ENCODE results near the gene ALKBH6. TPM values are rescaled to one million over a fixed set of nuclear protein-coding genes. Genes with fewer than 3 reads are reported as not detected.

The ALKBH6 gene
- total and polyA plus RNA-seq, 2 of the 8 experiments (the other 6 are each of a cell fraction or from before 2014, with no cell fraction given), result 19.2 to 33.3 TPM

DNA sequence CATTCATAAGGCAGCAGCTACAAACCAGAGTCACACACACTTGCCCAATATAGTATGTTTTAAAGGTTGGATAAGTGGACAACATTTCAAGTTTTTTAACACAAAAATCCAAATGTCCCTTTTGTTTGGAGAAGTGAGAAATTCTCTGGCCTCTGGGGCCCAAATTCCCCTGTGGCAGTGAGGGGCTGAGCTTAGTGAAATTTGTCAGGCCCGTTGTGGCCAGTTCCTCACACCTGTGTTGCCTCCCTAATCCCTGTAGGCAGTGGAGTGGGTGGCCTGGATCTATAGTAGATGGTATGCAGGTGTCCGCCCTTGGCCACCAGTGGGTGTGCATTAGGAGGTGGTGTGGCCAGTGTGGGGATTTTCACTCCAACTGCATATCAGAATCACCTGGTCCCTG lies 47.4 kb upstream of the ALKBH6 start:
- no peak overlapping the region for H3K18ac ChIP-seq (ENCODE audit: extremely low read depth, low read length)
- no peak overlapping the region for H3K56ac ChIP-seq (replicated peaks; ENCODE audit: insufficient read length, low read depth, low read length)
- H3K9me3 ChIP-seq (ENCODE audit: insufficient read depth in 2 of 2, low read depth in 1 of 2, low read length in 1 of 2), result no peaks in the 10 kb centered on the region
- no peak overlapping the region for H3K4me2 ChIP-seq (ENCODE audit: insufficient read depth in 1 of 2, low read depth in 2 of 2, low read length in 2 of 2)
- H3K79me2 ChIP-seq (ENCODE audit: control insufficient read depth in 1 of 2, insufficient read depth in 2 of 2, low read length in 2 of 2), result peaks cover 2 to 23% of the 10 kb centered on the region in 2 experiments; a peak in 3 of 4 replicates
- no peak overlapping the region for H3K14ac ChIP-seq (ENCODE audit: insufficient read length)
- POLR2A ChIA-PET (ENCODE audit: partially characterized antibody), result interaction anchor here (0.8 to 1.7 kb wide), 7 partner anchors 12 to 171 kb away, joined by 3 to 6 read pairs (median 3); no protein-coding TSS in a partner anchor
- no peaks in the 10 kb centered on the region for H3K23me2 ChIP-seq (ENCODE audit: low read depth, low read length)
- H3K27me3 ChIP-seq (replicated peaks in 1 of 4; ENCODE audit: control insufficient read depth in 3 of 4, extremely low read depth in 1 of 4, insufficient read depth in 3 of 4, low read length in 3 of 4), result no peaks in the 10 kb centered on the region
- no peak overlapping the region for H2BK20ac ChIP-seq (ENCODE audit: low read length)
- no peak overlapping the region for H4K5ac ChIP-seq (ENCODE audit: insufficient read length, low read depth, low read length)
- H3K4ac ChIP-seq (replicated peaks; ENCODE audit: insufficient read length, low read depth, low read length), result no peak overlapping the region
- no peak overlapping the region for H2BK5ac ChIP-seq (ENCODE audit: low read depth, low read length)
- CTCF ChIA-PET (ENCODE audit: partially characterized antibody), result interaction anchor here (0.6 to 1.6 kb wide), 13 partner anchors 9 to 118 kb away, joined by 3 to 7 read pairs (median 3); no protein-coding TSS in a partner anchor
- TF ChIP-seq JUND (IDR thresholded peaks at IDR 0.05; ENCODE audit: low read length) (no peak), KDM1A (IDR thresholded peaks at IDR 0.05; ENCODE audit: borderline replicate concordance, low read length) (no peak), CEBPB (IDR thresholded peaks at IDR 0.05; ENCODE audit: low read depth, low read length) (no peak), EZH2 (IDR thresholded peaks at IDR 0.05; ENCODE audit: low read depth, low read length, severe bottlenecking) (no peak)
- H2BK12ac ChIP-seq (ENCODE audit: low read depth, low read length), result no peak overlapping the region
- H3K4me1 ChIP-seq (replicated peaks in 1 of 4; ENCODE audit: control insufficient read depth in 3 of 4, insufficient read depth in 4 of 4, low read length in 3 of 4), result no peaks in the 10 kb centered on the region
- H3K4me3 ChIP-seq (ENCODE audit: extremely low read depth in 1 of 4, insufficient read depth in 2 of 4, low read depth in 3 of 4, low read length in 4 of 4), result no peak overlapping the region
- H3K79me1 ChIP-seq (ENCODE audit: low read depth, low read length), result peaks cover 4% of the 10 kb centered on the region; the same call in 1 of the 2 replicates
- WGBS, 2 experiments (ENCODE audit: extremely low coverage in 1 of 2, insufficient coverage in 1 of 2, insufficient read length in 1 of 2, insufficient replicate concordance in 2 of 2, low coverage in 1 of 2, low lambda C conversion rate in 2 of 2, missing lambda C conversion rate in 1 of 2), result 96% methylated on average over 2 of the region's 2 CpGs; no CpG with 5 or more reads in 1 of the 2 experiments
- no peak overlapping the region for H2BK15ac ChIP-seq (ENCODE audit: low read length)
- H3K23ac ChIP-seq (ENCODE audit: insufficient read length), result no peak overlapping the region
- H2AFZ ChIP-seq (ENCODE audit: low read length), result no peak overlapping the region
- no peak overlapping the region for H3K27ac ChIP-seq (ENCODE audit: low read depth, low read length)
- no peak overlapping the region for H2AK5ac ChIP-seq (ENCODE audit: low read depth, low read length)
- no peak overlapping the region for H2BK120ac ChIP-seq (replicated peaks; ENCODE audit: low read depth, low read length)
- DNase-seq (ENCODE audit: low read depth in 1 of 2, low spot score in 2 of 2) (no peak), FAIRE-seq (no peak)
- peaks cover 11 to 20% of the 10 kb centered on the region in 2 experiments for H4K20me1 ChIP-seq (replicated peaks in 1 of 2; ENCODE audit: control insufficient read depth in 1 of 2, insufficient read depth in 2 of 2, low read length in 2 of 2)
- no peak overlapping the region for H3K9ac ChIP-seq (replicated peaks in 1 of 4; ENCODE audit: extremely low read depth in 1 of 4, low read depth in 3 of 4, low read length in 3 of 4)
- peaks cover 23 to 54% (median 49%) of the 10 kb centered on the region in 4 experiments for H3K36me3 ChIP-seq (ENCODE audit: control insufficient read depth in 2 of 4, insufficient read depth in 4 of 4, low read length in 3 of 4)
- no peak overlapping the region for H4K8ac ChIP-seq (ENCODE audit: extremely low read depth, insufficient read depth, low read length)
- H4K91ac ChIP-seq (replicated peaks; ENCODE audit: insufficient read length, low read length), result no peak overlapping the region
